ENCODE results near the gene KIRREL1.

Gene KIRREL1

DNA sequence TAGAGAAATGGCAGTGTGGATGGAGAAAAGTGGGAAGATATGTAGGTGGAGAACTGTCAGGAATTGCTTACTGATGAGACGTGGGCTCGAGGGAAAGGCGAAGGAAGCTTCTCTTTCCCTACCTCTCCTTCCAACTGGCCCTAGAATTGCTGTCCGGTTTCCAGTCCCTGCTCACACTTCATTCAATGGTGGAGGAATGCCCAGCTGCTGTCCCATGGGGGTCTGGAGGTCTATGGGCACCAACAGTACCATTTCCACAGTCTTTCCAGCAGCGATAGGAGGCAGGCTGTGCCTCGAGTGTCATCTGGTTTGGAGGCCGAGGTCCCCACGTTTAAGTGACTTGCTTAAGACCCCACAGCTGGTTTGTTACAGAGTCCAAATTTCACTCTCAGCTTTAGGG lies 155.7 kb downstream of the KIRREL1 start:
- Histone ChIP-seq H3K27me3 (replicated peaks; ENCODE audit: control insufficient read depth, insufficient read depth, low read length) (no peaks in the 10 kb centered on the region), H3K36me3 (ENCODE audit: control insufficient read depth, insufficient read depth, low read length) (no peaks in the 10 kb centered on the region), H3K4me3 (replicated peaks; ENCODE audit: low read depth, low read length) (peak overlapping the region; percentile 56)
- DNase-seq (ENCODE audit: extremely low read depth, insufficient read length), result no peak
- TF ChIP-seq, protein P1, sequence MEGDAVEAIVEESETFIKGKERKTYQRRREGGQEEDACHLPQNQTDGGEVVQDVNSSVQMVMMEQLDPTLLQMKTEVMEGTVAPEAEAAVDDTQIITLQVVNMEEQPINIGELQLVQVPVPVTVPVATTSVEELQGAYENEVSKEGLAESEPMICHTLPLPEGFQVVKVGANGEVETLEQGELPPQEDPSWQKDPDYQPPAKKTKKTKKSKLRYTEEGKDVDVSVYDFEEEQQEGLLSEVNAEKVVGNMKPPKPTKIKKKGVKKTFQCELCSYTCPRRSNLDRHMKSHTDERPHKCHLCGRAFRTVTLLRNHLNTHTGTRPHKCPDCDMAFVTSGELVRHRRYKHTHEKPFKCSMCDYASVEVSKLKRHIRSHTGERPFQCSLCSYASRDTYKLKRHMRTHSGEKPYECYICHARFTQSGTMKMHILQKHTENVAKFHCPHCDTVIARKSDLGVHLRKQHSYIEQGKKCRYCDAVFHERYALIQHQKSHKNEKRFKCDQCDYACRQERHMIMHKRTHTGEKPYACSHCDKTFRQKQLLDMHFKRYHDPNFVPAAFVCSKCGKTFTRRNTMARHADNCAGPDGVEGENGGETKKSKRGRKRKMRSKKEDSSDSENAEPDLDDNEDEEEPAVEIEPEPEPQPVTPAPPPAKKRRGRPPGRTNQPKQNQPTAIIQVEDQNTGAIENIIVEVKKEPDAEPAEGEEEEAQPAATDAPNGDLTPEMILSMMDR (IDR thresholded peaks at IDR 0.05; ENCODE audit: insufficient read depth, low read length, poor library complexity, severe bottlenecking), result no peak
